ENCODE results near the gene AZU1. TPM values are rescaled to one million over a fixed set of nuclear protein-coding genes. Genes with fewer than 3 reads are reported as not detected.

AZU1 gene
- total RNA-seq, 4 donors from 2014 or later: not detected

DNA sequence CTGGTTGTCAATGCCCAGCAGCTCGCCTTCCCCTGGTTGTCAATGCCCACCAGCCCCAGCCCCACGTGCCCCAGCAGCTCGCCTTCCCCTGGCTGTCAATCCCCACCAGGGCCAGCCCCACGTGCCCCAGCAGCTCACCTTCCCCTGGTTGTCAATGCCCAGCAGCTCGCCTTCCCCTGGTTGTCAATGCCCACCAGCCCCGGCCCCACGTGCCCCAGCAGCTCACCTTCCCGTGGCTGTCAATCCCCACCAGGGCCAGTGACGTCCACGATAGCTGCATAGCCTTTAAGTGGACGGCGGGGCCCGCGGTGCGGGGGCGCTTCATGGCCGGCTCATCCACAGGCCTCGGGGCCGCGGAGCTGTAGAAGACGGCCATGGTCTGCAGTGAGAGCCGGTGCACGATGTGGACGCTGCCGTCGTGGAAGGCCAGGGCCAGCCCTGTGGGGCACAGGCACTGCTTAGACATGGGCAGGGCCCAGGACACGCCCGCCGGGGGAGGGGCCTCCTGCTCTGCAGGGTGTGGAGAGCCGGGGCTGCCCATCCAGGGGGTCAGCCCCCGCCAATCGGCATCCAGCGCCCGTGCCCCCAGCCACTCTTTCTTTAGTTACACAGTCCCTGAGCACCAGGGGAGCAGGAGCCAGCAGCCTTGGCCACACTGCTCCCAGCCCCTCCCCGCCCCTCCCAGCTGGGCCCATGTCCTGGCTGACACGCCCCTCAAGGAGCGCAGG lies 52.2 kb downstream of the AZU1 start:
- intact Hi-C loops (cut with DNase I; ENCODE audit: low total_unique reads): no loop called here
- Histone ChIP-seq H3K36me3 (peaks cover 0 to 53% of the 10 kb centered on the region in 2 donors), H3K27ac (no peak overlapping the region), H3K4me3 (no peak overlapping the region), H3K27me3 (no peaks in the 10 kb centered on the region), H3K4me1 (no peaks in the 10 kb centered on the region), H3K9me3 (no peaks in the 10 kb centered on the region)
- in situ Hi-C loops (cut with MboI; ENCODE audit: low sequenced_read_pairs in 4 of 4): no loop called here
- no peak for TF ChIP-seq POLR2A (IDR thresholded peaks at IDR 0.05)
- TF ChIP-seq, protein P1, sequence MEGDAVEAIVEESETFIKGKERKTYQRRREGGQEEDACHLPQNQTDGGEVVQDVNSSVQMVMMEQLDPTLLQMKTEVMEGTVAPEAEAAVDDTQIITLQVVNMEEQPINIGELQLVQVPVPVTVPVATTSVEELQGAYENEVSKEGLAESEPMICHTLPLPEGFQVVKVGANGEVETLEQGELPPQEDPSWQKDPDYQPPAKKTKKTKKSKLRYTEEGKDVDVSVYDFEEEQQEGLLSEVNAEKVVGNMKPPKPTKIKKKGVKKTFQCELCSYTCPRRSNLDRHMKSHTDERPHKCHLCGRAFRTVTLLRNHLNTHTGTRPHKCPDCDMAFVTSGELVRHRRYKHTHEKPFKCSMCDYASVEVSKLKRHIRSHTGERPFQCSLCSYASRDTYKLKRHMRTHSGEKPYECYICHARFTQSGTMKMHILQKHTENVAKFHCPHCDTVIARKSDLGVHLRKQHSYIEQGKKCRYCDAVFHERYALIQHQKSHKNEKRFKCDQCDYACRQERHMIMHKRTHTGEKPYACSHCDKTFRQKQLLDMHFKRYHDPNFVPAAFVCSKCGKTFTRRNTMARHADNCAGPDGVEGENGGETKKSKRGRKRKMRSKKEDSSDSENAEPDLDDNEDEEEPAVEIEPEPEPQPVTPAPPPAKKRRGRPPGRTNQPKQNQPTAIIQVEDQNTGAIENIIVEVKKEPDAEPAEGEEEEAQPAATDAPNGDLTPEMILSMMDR (IDR thresholded peaks at IDR 0.05 in 4 of 5, conservative IDR thresholded peaks at IDR 0.05 in 1 of 5): no peak
- ATAC-seq (no peak), DNase-seq (no peak)

MicroRNAs encoded within 50 kb of the gene (microRNA counts, 767-probe panel; counts per million panel counts)
- 356 to 448 counts per million in 2 donors for microRNA hsa-miR-3187-3p

Small RNA genes lying within 50 kb of the gene (microRNA-seq; reads per million reads assigned to microRNA genes)
- gene MIR3187 (ENCODE audit: borderline replicate concordance in 2 of 2): 2.4 to 3.4 reads per million in 2 donors
- gene MIR4745 (ENCODE audit: borderline replicate concordance in 2 of 2): 0 to 1.2 reads per million in 2 donors

Other genes starting within 250 kb of the AZU1 start
- under 1 TPM in 1 of 4 donors, not detected in 3; 0.10 TPM for gene HCN2, start 238.0 kb upstream of the AZU1 start, total RNA-seq
- 10 to 100 TPM; 43.9 to 83.4 (median 73.8) TPM for gene POLRMT, start 194.3 kb upstream of the AZU1 start, total RNA-seq
- gene FGF22, start 188.0 kb upstream of the AZU1 start, total RNA-seq: not detected
- gene RNF126, start 164.6 kb upstream of the AZU1 start, total RNA-seq: 100 to 1,000 TPM in 3 of 4 donors, 10 to 100 TPM in 1; 72.3 to 148 (median 129) TPM
- gene FSTL3, start 151.4 kb upstream of the AZU1 start, total RNA-seq: 10 to 100 TPM in 3 of 4 donors, 1 to 10 TPM in 1; 7.5 to 20.1 (median 15.9) TPM
- gene PRSS57, start 132.4 kb upstream of the AZU1 start, total RNA-seq: not detected
- 10 to 100 TPM in 1 of 4 donors, 1 to 10 TPM in 3; 4.4 to 10.2 (median 7.2) TPM for gene PALM, start 118.9 kb upstream of the AZU1 start, total RNA-seq
- 1 to 10 TPM in 1 of 4 donors, not detected in 3; 1.2 TPM for gene MISP, start 76.7 kb upstream of the AZU1 start, total RNA-seq
- gene PTBP1, start 30.4 kb upstream of the AZU1 start, total RNA-seq: 10 to 100 TPM; 29.8 to 51.7 (median 36.7) TPM
- not detected for gene PLPPR3, start 5.9 kb upstream of the AZU1 start, total RNA-seq
- under 1 TPM in 1 of 4 donors, not detected in 3; 0.51 TPM for gene PRTN3, start 13.2 kb downstream of the AZU1 start, total RNA-seq
- gene ELANE, start 24.5 kb downstream of the AZU1 start, total RNA-seq: under 1 TPM in 2 of 4 donors, not detected in 2; 0.46 to 0.84 TPM
- 100 to 1,000 TPM; 153 to 309 (median 210) TPM for gene CFD, start 31.8 kb downstream of the AZU1 start, total RNA-seq
- gene MED16, start 65.3 kb downstream of the AZU1 start, total RNA-seq: 10 to 100 TPM; 22.0 to 67.6 (median 54.6) TPM
- gene RNU6-9, start 65.6 kb downstream of the AZU1 start, total RNA-seq: not detected
- 10 to 100 TPM; 37.2 to 49.1 (median 44.3) TPM for gene R3HDM4, start 85.4 kb downstream of the AZU1 start, total RNA-seq
- not detected for gene KISS1R, start 89.5 kb downstream of the AZU1 start, total RNA-seq
- gene ARID3A, start 98.2 kb downstream of the AZU1 start, total RNA-seq: 1 to 10 TPM; 1.8 to 9.9 (median 7.8) TPM
- gene WDR18, start 156.5 kb downstream of the AZU1 start, total RNA-seq: 10 to 100 TPM in 3 of 4 donors, 1 to 10 TPM in 1; 4.4 to 59.0 (median 28.6) TPM
- gene GRIN3B, start 172.6 kb downstream of the AZU1 start, total RNA-seq: not detected
- gene TMEM259, start 193.3 kb downstream of the AZU1 start, total RNA-seq: 100 to 1,000 TPM in 3 of 4 donors, 10 to 100 TPM in 1; 98.5 to 150 (median 124) TPM
- gene RNU6-2, start 193.7 kb downstream of the AZU1 start, total RNA-seq: not detected
- gene CNN2, start 198.8 kb downstream of the AZU1 start, total RNA-seq: 10 to 100 TPM in 1 of 4 donors, 1 to 10 TPM in 3; 2.2 to 10.1 (median 4.1) TPM
- 10 to 100 TPM in 3 of 4 donors, 1 to 10 TPM in 1; 6.0 to 20.0 (median 15.0) TPM for gene ABCA7, start 212.3 kb downstream of the AZU1 start, total RNA-seq
- gene ARHGAP45, start 239.3 kb downstream of the AZU1 start, total RNA-seq: 1 to 10 TPM in 3 of 4 donors, under 1 TPM in 1; 0.83 to 7.6 (median 3.4) TPM

Measured in gastrocnemius medialis (tissue), 4 donors.